Measurements from ENCODE around the gene ASGR1.
A peak's percentile ranks its signal among the peaks of the same experiment; 100 is the strongest.

Gene ASGR1

GRCh38 chr17:7179317-7180254, at the start of gene ASGR1:
TSS of gene ASGR1 (minus strand) at chr17:7179370. CDS start at chr17:7178563, 807 bp downstream.
- DNase-seq: no peak

- no peak for DNase-seq
These were observed 49.8 kb upstream of the ASGR1 start for GRCh38 chr17:7228920-7229319.

GRCh38 chr17:7226721-7227710, 47.8 kb upstream of the ASGR1 start:
- DNase-seq: no peak

- DNase-seq: no peak
These were observed 46.7 kb upstream of the ASGR1 start for GRCh38 chr17:7225711-7226331.

GRCh38 chr17:7224661-7225111, 45.5 kb upstream of the ASGR1 start:
- no peak for DNase-seq

GRCh38 chr17:7224110-7224509, 44.9 kb upstream of the ASGR1 start:
- no peak for DNase-seq

GRCh38 chr17:7223375-7223774, 44.2 kb upstream of the ASGR1 start:
- no peak for DNase-seq

GRCh38 chr17:7222972-7223292, 43.8 kb upstream of the ASGR1 start:
- no peak for DNase-seq

- DNase-seq: no peak
These were observed 43.2 kb upstream of the ASGR1 start for GRCh38 chr17:7222093-7222971.

- DNase-seq: no peak
These were observed 42.3 kb upstream of the ASGR1 start for GRCh38 chr17:7221278-7222092.

GRCh38 chr17:7220593-7221277, 41.6 kb upstream of the ASGR1 start:
- peak; percentile 86 for DNase-seq

- DNase-seq: peak; percentile 97
These were observed 40.8 kb upstream of the ASGR1 start, which contains the start of the genes ACADVL and DLG4 for GRCh38 chr17:7219812-7220592. TSS of gene ACADVL (plus strand) at chr17:7219938. CDS start at chr17:7219985, 47 bp downstream. TSS of gene DLG4 (minus strand) at chr17:7219836.

GRCh38 chr17:7219229-7219811, 40.1 kb upstream of the ASGR1 start:
- DNase-seq: no peak

GRCh38 chr17:7218758-7219157, 39.6 kb upstream of the ASGR1 start:
- no peak for DNase-seq

GRCh38 chr17:7218166-7218565, 39.0 kb upstream of the ASGR1 start:
- no peak for DNase-seq

- DNase-seq: peak; percentile 86
These were observed 38.2 kb upstream of the ASGR1 start for GRCh38 chr17:7217113-7217987.

GRCh38 chr17:7216242-7217112, 37.3 kb upstream of the ASGR1 start:
- no peak for DNase-seq
